GM18502 (cell line): ENCODE measurements around the gene KCNIP1.

Source experiments
- ATAC-seq: cut with Tn5 transposase; IDR thresholded peaks from one replicate; pipeline ENCODE4 v1.9.1; 2021; ENCODE audit warnings: mild to moderate bottlenecking; ENCODE audit not compliant: unreplicated experiment, poor library complexity

Gene KCNIP1

DNA sequence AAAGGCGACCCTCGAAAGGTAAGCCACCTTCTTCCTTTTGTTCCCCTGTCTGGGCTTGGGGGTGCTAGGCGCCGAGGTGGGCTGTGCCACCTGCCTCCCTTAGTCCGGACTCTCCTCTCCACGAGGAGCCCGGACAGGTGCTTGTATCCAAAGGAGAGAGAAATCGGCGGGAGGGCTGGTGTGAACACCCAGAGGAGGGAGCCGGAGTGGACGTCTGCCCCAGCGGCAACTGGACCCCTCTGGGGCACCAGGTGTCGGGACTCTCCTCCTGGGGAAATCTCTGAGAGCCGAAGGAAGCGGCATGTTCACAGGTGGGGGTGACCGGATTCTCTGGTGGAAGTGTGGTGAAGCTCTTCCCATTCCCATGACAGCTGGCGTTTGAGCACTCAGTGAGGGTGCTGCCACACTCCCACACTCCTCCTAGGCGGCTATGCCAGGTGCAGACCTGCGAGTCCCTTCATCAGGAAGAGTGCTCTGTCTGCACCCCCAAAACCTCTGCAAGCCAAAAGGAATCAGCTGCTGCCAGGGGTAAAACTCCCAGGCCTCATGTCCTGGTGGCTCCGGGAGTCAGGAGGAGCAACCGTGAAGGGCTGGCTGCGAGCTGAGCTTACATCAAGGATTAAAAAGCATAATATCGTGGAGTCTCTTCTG, 921 bp downstream of the KCNIP1 start:
- ATAC-seq = no peak

DNA sequence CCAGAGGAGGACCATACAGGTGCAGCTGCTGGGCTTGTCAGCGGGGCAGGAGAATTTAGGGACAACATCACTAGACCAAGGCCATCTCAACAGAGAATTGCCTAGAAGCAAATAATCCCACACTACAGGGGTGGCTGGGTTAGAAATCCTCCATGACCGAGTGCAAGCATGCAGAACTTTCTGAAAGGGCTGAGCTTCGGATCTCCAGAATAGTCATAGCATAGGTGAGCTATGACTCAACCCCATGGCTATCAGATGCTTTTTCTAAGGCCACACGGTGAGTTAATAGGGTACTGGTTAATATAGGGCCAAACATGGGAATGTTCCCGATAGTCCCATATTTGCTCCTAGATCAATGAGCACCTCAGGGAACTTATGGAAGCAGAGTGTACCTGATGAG, 4.2 kb downstream of the KCNIP1 start:
- peak; percentile 68 for ATAC-seq

DNA sequence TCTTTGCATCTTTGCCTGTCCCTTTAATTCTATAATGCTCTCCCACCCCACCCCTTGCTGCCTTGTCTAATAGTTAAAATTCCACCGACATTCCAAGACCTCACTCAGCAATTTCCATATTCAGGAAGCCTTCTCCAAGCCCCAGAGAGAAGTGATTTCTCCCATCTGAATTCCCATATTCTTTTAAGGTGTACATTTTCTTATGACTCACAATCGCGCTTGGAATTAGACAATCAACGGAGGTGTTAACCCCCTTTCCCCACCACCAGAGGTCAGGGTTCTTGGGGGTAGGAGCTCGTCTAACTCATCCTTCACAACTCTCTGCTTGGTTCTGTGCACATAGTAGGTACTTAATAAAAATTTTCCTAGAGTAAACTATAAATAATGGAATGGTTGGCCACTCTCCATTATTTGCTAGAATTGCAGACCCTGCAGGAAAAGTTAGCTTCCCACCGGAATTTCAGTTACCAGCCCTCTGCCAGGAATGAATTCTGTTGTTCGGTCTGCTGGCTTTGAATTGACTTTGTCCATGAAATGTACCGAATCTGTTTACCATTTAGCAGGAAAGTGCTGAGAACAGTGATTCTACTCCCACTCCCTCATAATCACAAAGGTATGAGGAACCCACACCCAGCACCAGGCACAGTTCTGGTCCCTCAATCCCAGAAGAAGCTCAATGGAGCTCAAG, 5.0 kb downstream of the KCNIP1 start:
- no peak for ATAC-seq

DNA sequence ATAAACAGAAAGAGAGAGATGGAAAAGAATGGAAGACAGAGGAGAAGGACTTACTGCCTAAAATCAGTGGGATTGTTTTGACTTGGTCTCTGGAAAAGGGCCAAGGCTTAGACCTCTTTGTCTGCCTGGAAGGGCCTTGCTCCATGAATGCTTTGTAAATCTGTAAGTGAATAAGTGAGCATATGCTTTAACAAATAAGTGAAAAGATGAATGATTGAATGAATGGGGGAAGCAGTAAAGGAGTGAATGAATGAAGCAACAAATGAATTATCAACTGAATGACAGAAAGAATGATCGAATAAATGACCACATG, 5.5 kb downstream of the KCNIP1 start:
- no peak for ATAC-seq

DNA sequence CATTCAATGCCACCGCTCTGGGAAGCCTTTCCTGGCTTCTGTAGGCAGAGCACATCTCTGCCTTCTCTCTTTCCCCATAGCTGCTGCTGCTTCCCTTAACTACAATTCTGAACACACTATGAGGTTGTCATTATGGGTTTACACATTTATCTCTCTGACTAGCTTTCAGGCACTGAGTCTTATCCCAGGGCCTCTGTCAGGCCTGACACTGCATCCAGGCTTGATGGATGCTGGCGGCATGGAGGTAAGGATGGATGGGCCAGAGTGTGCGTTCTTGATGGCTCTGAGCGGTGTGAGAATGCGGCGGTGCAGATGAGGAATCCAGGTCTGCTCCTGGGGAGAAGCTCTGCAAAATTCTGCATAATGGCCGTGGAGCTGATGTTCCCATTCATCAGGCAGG, 6.3 kb downstream of the KCNIP1 start:
- no peak for ATAC-seq

DNA sequence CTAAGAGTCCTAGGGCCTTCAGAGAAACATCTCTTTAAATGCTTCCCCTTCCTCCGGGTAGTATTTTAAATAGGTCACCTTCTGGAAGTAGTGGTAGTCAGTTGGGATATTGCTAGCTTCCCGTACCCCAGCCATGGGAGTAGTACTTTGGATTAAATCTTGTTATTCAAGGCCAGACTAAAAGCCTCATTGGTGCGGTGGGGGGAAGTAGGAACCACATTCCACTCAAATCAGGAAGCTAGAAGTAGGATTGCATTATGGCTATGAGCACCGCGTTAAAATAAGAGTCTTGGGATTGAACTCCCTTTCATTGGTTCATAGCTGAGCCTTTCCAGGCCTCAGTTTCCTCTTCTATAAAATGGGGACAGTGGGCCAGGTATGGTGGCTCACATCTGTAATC, 6.7 kb downstream of the KCNIP1 start:
- ATAC-seq = no peak

DNA sequence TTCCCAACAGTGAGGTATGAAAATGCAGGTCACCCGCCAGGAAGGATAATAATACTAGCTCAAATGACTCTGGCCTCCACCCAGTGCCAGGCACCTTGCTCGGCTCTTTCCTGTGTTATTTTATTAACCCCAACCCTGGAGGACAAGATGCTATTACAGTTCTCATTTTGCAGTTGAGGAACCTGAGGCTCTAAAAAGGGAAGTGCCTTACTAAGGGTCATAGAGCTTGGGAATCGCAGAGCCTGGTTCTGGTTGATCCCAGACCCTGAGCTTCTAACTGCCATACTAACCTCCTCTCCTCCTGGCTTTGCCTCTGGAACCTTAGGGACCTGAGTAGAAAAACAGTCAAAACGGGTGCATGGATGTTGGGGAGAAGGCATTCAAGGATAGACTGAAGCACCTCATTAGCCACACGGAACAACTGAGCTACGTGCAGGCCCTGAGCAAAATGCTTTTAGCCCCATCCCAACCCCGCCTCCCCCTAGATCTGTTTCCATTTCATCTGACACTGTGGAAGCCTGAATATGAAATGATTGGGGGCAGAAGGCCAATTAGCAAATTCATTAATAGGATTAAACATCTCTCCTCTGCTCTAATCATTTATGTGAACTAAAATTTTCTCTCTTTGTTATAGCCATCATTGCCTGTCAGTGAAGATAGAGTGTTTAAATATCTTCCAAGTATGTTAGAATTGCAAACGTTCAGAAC, 7.9 kb downstream of the KCNIP1 start:
- ATAC-seq = no peak

DNA sequence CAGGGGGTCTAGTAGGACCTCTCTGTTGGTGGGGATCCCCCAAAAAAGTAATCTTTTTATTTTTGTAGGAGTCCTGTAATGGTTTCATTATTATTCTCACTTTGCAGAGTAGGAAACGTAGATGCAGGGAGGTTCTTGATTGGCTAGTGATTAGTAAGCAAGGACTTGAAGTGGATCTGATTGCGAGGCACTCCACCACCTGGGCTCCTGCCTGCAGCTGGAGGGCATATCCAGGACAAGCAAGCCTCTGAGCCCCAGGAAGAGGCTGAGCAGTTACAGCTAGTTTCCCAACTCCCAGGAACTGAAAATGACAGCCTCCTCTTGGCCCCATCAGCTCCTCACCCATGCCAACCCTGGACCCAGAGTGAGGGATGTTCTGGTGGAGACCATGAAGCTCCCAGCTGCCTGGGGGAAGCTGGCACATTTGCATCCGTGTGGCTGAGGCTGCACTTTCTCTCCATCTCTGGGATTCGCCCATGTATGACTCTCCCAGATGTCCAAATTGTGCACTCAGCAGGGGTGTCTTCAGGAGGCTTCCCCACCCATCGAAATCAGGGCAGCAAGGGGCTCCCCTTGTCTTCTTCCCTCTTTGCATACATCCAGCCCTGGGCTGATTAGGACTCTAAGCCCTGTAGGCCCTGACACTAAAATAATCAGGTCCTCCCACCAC, 10.2 kb downstream of the KCNIP1 start:
- no peak for ATAC-seq

DNA sequence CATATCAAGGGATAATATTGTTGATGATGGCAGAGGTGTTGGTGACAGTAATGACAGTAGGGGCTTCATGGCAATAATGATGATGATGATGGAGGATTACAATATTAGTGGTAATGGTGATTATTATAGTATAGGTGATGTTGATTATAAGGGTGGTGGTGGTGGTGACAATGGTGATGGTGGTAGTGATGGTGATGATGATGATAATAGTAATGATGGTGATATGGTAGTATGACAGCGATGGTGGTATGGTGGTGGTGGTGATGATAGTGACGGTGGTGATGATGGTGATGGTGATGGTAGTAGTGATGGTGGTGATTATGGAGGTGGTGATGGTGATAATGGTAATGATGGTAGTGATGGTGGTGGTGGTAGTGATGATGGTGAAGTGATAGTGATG, 13.6 kb downstream of the KCNIP1 start:
- no peak for ATAC-seq

DNA sequence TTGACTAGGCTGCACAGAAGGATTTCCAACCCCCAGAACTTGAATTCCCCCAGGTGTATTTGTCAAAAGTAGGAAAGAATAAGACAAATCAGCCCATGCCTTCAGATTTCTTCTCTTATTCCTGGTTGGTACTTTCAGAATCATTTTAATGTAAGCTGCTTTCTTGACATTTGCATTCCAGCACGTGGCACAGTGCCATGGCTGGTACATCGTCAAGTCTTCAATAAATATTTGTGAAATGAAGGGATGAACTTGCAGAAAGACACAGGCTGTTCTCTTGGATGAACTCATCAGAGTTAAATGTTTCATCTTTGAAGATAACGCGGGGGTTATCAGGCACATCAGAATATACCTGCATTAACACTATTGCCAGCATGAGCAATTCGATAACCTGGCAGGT, 14.5 kb downstream of the KCNIP1 start:
- ATAC-seq = no peak

DNA sequence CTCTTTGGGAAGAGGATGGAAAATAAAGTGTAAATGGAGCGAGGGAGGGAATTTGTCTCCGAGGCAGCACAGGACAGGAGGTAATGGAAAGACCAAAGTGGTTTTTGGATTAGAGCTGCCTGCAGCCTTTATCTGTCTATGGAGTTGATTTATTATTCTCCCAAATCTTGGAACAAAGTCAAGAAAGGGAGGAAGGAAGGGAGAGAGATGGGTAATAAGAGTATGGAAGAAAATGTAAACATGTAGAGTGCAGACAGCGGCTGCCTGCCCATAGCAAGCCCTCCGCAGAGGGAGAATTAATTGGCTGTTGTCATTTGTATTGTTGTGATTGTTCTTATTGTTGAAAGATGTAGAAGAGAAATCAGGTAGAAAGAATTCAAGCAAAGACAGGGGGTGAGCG, 15.7 kb downstream of the KCNIP1 start:
- ATAC-seq = no peak

DNA sequence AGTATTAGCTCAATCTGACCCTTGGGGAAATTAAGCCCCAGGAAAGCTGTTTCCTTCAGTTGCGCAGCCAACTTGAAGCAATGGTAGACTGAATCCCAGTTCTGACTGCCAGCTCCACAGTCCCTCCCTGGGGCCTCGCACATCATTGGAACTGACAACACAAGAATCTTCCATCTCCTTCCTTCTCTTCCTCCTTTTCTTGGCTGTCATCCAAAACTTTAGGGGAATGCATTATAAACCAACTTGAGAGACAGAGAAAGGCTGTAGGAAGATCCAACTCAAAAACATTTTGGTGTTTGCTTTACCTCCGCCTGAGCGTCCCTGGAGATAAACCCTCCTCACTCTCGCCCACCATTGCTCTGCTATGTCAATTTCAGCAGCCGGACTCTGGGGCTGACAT, 16.6 kb downstream of the KCNIP1 start:
- ATAC-seq = no peak

DNA sequence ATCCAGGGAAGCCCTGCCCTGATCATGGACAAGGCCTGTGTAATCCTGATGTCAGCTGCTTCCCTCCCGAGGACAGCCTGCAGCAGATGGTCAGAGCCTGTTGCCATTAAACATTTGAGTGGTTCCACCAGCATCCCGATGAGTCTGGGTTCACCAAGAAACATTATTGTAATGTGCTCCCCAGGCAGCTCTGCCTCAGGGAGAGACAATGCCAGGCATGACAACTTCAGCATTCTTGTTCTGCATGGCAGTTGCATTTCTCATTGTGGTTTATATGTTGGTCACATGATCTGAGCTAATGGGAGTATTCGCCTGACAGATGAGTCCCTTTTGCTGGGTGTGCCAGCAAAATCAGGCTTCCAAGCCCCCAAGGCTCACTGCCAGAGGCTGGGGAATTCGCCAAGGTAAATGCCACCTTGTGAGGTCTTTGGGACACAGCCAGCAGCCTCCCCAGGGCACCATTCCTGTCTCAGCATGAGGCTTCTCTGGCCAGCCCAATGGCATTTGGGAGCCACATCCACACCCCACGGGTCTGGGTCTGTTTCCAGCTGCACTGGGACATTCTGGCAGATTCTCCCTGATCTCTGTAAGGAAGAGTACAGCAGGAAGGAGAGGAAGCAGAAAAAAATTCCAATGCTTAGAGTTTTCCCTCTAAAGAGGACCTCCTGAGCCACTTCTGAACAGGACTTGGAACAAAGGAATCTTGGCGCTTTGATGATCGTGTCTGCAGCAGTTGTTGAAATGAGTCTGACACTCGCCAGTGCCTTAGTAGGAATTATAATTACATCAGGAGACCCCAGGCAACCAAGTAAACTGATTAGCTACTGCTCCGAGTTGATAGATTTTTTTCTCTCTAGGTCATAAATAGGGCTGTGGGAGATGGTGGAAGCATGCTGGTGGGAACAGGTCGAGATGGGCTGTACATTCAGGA, 18.7 kb downstream of the KCNIP1 start:
- ATAC-seq = no peak

DNA sequence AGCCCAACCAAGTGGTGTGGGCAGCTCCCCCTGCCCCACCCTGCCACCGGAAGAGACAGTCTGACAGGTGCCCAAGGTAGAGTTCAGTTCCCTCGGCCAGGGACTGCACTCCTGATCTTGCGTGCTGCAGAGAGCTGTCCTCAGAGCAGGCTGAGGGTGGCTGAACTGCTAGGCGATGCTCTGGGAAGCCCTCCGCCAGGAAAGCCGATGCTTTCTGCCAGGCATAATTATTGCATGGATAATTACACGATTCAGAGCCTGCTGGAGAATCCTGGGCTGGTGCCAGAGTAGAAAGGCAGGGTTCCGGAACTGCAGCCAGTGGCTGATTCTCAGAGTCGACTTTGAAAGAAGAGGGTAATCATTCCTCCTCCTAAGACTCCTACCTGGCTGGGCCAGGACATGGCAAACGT, 19.3 kb downstream of the KCNIP1 start:
- no peak for ATAC-seq

DNA sequence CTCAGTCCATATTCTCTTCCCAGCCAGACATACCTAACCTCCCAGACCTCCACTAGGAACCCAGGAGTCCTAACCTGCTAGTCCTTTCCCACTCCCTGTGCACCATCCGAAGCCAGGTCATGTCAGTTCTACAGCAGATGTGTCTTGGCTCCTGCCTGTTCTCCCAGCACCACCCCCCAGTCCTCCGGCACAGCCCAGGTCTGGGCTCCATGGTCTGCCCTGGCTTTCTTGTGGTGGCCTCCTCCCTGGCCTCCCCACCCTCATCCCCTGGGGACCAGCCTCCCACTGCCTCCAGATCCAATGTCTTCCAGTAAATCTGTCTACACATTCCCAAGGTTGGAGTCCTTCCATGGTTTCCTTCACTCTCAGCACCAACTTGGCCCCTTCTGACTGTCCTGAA, 20.0 kb downstream of the KCNIP1 start:
- no peak for ATAC-seq

DNA sequence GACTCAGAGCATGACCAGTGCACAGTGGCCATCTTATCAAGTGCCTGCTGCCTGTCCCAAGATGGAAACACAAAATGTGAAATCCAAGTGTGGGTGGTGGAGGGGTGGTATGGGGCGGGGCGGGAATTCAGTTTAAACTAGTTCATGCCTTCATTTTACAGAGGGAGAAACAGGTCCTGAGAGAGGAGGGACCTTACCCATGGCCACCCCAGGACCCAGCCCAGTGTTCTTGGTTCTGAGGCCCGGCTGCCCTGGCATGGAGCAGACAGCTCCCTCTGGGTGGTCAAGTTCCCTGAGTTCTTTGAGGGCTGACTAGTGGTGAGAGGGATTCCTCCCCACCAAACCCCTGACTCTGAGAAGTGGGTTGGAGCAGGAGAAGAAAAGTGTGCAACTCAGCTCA, 20.8 kb downstream of the KCNIP1 start:
- ATAC-seq = no peak

DNA sequence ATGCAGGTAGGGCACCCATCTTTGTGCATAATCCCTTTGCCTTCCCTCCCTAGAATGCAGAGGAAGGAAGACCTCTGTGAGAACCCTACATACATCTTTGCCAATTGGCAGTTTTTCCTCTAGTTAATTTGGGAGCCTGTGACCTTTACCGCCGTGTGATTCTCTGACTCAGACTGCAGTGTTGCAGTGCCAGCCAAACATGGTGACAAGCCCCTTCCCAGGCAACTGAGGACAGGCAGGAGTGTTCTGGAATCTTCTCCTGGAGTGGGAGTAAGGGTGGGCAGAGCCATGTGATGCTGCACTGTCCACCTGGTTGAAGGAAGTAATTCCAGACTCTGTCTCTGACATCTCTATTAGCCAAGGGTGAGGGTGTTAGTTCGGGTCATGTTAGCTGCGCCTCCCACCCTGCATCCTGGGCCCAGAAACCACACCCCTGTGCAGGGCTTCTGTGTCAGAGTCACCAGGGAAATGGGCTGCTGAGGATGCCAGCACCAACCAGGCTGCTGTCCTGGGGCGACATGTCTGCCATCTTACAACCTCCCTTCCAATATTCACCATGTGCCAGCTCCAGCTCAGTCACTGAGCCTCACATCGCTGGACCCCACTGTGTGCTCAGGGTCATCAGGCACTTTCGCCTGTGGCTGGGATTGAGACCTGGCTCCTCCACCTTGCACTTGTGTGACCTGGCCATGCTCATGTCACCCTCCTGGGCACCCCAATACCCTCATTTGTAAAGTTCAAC, 21.8 kb downstream of the KCNIP1 start:
- no peak for ATAC-seq

DNA sequence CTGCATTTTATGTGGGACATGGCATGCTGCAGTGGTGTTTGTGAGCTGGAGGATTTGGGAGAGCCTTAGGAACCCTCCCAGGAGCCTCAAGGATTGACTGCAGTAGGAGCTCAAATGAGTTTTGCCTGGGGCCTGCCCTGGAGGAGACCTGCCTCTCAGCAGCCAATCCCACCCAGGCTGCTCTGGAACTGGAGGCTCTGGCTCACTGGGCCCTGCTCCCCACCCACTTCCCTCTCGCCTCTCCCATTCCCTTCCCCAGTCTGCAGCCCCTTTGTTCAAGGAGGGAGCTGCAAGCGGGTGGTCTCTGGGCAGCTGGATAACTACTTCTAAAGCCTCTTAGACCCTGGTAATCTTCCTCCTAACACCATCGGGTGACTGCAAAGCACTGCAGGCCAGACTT, 24.2 kb downstream of the KCNIP1 start:
- ATAC-seq = no peak

DNA sequence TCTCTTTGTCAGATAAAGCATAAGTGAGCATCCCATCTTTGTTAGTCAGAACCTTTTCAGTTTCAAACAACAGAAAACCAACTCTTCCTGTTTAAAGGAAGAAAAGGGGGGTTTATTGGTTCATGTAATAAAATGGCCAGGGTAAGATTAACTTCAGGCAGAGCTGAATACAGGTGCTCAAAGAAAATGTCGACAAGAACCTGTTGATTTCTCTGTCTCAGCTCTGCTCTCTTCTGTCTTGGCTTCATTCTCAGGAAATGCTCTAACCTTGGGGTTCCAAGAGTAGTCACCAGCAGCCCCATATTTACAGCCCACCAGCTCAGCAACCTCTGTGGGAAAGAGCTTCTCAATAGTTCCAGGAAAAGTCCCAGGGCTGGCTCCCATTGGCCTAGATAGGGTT, 25.2 kb downstream of the KCNIP1 start:
- ATAC-seq = no peak

DNA sequence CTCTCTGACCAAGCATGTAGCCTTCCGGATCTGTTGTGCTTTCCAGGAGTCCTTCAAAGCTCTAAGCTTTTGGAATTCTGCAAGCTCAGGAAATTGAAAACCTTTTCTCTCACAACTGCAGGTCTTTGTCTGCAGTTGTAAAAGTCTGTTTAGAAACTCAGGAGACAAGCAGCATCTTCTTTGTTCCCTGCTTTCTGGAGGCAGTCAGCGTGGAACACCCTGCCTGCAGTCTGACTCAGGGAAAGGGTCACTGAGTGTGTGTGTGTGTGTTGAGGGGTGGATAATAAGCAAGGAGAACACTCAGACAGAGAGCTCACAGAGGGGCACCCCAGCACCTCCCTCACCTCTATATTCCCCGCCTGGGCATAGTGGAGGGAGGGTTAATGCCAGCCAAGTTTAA, 29.1 kb downstream of the KCNIP1 start:
- no peak for ATAC-seq
